H1 (cell line): ENCODE measurements around the gene DXO.

Experiments used
- BRCA1 ChIP-seq: IDR thresholded peaks from 2 replicates; pipeline ENCODE4 v1.6.1; 2012; ENCODE audit warnings: low read depth, low read length, improper control_type of control experiment
- KDM1A ChIP-seq: fragments of 200-600, 300-600 bp; sonication (generic); IDR thresholded peaks from 2 replicates; pipeline ENCODE4 v1.7.1; 2016; ENCODE audit warnings: mild to moderate bottlenecking, low read length, borderline replicate concordance
- RAD21 ChIP-seq, 2 experiments: IDR thresholded peaks in 1 of 2; conservative IDR thresholded peaks in 1 of 2; 2 replicates each; pipeline ENCODE4 v1.6.1; 2011; ENCODE audit warnings: low read depth in 2 of 2, low read length in 2 of 2, improper control_type of control experiment in 1 of 2, inconsistent platforms in 1 of 2, mild to moderate bottlenecking in 1 of 2, moderate library complexity in 1 of 2
- RXRA ChIP-seq: IDR thresholded peaks from 2 replicates; pipeline ENCODE4 v1.6.1; 2011; ENCODE audit warnings: low read depth, mild to moderate bottlenecking, low read length, moderate library complexity; ENCODE audit not compliant: insufficient read depth
- SIN3A ChIP-seq, 2 experiments: IDR thresholded peaks in 1 of 2; conservative IDR thresholded peaks in 1 of 2; 2 replicates each; pipeline ENCODE4 v1.6.1; 2011 to 2012; ENCODE audit warnings: low read length in 2 of 2, improper control_type of control experiment in 1 of 2, low read depth in 1 of 2, mild to moderate bottlenecking in 1 of 2
- TAF1 ChIP-seq: IDR thresholded peaks from 2 replicates; pipeline ENCODE4 v1.6.1; 2011; ENCODE audit warnings: mild to moderate bottlenecking, low read depth, low read length
- TF ChIP-seq, protein P1 (sequence below), 3 experiments: IDR thresholded peaks; 1 replicate in 2 of 3; 2 replicates in 1 of 3; pipeline versions ENCODE4 v1.5.1 to v1.6.1; 2011; ENCODE audit warnings: low read length in 3 of 3, mild to moderate bottlenecking in 3 of 3, inconsistent platforms in 2 of 3, low read depth in 1 of 3, moderate library complexity in 1 of 3; ENCODE audit not compliant: insufficient read depth in 1 of 3; ENCODE audit errors: control extremely low read depth in 1 of 3

DNA sequence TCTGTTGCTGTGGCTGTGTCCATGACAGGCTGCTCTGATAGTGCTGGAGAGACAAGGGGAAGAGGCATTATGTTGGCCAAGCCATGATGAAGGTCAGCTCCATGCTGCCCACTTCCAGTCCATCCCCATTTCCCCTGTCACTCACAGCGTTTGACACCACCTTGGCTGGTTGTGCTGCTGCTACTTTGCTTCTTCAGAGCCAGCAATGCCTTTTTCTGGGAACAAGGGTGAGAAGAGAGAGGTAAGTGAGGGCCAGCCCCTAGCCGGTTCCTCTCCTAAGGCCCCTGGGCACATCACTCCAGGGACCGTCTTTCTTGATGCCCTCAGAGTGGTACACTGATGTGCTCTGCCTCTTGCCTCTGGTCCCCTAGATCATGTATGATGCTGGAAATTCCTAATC, 15.1 kb downstream of the DXO start:
- no peak for TF ChIP-seq BRCA1
- TF ChIP-seq, protein P1, sequence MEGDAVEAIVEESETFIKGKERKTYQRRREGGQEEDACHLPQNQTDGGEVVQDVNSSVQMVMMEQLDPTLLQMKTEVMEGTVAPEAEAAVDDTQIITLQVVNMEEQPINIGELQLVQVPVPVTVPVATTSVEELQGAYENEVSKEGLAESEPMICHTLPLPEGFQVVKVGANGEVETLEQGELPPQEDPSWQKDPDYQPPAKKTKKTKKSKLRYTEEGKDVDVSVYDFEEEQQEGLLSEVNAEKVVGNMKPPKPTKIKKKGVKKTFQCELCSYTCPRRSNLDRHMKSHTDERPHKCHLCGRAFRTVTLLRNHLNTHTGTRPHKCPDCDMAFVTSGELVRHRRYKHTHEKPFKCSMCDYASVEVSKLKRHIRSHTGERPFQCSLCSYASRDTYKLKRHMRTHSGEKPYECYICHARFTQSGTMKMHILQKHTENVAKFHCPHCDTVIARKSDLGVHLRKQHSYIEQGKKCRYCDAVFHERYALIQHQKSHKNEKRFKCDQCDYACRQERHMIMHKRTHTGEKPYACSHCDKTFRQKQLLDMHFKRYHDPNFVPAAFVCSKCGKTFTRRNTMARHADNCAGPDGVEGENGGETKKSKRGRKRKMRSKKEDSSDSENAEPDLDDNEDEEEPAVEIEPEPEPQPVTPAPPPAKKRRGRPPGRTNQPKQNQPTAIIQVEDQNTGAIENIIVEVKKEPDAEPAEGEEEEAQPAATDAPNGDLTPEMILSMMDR (IDR thresholded peaks at IDR 0.05; ENCODE audit: control extremely low read depth in 1 of 3, insufficient read depth in 1 of 3, low read depth in 1 of 3, low read length in 3 of 3) = no peak
- TF ChIP-seq KDM1A = no peak
- no peak for TF ChIP-seq RXRA
- no peak for TF ChIP-seq RAD21 (IDR thresholded peaks at IDR 0.05 in 1 of 2, conservative IDR thresholded peaks at IDR 0.05 in 1 of 2; ENCODE audit: low read depth in 2 of 2, low read length in 2 of 2)
- TF ChIP-seq SIN3A (conservative IDR thresholded peaks at IDR 0.05 in 1 of 2, IDR thresholded peaks at IDR 0.05 in 1 of 2; ENCODE audit: low read depth in 1 of 2, low read length in 2 of 2) = no peak
- no peak for TF ChIP-seq TAF1
